ENCODE data around the gene ADAMTS18.

ADAMTS18 gene

DNA sequence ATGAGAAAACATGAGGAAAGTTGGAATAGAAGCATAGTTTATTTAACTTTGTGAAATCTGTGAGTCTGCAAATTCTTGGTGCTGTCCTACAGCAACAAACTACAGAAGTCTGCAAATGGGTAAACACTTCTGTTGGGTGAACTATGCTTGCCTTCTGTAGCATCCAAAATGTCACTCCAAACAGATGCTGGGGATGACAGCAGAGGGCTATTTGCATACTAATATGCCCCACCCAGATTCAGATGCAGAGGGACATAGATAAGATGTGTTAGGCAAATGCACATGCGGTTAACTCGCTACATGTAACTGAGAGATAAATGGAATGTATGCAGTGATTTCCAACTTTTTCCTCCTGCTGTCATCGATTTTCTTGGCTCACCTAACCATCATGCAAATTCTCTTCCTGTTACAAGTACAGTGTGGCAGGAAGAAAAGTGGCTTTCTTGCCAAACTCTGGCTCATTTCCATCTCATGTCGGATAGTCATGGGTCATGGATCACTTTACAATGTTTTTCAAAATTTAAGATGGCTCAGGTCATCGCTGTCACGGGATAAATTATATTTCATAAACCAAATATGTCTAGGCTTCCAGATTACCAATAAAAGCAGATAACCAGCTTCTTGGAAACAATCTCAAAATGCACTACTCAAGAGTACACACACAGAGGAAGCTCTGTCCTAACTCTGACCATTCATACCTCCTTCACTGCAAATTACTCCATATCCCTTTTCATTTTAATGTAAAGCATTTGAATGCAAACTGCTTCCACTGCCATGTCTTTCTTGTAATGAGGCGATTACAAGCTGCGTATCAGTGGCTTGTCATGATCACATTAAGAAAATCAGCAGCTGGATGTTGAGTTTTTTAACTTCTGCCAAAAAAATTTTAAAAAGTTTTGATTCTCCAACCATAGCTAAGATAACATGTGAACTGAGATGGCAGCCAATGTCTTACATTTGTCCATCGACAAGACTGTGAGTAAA, 47.7 kb downstream of the ADAMTS18 start:
- DNase-seq = no peak

DNA sequence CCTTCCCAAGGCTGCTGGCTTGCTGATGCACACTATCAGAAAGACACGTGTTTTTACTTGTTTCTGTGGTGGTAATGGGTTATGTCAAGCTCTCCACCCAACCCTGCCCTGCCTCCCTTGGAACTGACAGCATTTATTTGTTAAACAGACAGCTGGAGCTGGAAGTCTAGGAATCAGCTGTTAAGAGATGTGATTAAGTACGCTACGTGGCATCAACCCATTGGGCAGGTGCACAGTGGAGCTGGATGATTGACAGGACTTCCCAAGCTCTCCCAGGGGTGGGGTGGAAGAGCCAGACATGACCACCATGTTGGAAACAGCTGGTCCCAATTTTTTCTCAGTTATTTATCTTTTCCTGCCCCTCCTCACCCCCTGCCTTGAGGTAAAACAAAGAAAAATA, 49.4 kb downstream of the ADAMTS18 start:
- no peak for DNase-seq

DNA sequence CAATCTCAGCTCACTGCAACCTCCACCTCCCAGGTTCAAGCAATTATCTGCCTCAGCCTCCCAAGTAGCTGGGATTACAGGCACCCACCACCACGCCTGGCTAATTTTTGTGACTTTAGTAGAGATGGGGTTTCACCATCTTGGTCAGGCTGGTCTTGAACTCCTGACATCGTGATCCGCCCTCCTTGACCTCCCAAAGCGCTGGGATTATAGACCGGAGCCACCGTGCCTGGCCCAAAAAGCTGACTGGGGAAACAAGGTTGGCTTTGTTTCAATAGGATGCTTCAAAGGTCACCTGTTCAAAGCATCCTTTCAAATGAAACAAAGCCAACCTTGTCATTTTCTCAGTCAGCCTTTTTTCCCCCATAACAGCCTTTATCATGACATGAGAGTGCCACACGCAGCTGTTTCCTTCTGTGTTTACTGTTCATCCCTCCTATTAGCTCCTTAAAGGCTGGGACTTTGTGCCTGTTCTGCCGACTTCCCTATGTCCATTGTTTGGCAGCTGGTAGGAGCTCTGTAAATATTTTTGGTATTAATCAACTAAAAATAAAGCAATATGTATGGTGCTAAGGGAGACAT, 51.1 kb downstream of the ADAMTS18 start:
- DNase-seq = no peak

DNA sequence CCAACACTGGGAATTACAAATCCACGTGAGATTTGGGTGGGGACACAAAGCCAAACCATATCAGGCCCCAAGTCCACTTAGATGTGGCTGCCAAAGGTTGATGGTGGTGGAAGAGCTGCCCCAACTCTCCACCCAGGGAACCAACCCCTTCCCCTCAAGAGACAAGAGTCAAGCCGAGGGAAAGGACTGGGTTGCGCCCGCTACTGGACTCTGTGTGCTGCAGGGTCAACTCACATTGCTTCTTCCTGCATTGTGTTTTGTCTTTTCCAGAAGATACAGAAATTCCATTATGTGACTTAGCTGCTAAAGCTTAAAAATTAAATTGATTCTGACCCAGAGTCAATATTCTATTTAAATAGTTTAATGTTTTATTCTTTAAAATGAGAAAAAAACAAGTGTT, 58.5 kb downstream of the ADAMTS18 start:
- peak; percentile 18 for DNase-seq

DNA sequence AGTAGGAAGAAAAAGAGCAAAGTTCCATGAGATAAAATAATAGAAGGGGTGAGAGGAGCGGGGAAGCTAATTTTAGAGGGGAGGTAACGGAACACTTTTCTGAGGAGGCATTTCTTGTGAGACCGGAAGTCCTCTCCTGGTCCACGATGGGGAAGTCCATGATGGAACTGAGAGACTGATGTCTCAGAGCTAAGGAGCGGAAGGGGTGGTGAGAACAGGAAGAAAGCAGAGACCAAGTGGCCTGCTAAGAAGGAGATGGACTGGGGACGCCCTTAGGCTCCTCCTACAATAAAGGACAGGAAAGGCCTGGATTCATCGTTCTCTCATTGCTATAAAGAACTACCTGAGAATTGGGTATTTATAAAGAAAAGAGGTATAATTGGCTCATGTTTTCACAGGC, 59.4 kb downstream of the ADAMTS18 start:
- DNase-seq = no peak

DNA sequence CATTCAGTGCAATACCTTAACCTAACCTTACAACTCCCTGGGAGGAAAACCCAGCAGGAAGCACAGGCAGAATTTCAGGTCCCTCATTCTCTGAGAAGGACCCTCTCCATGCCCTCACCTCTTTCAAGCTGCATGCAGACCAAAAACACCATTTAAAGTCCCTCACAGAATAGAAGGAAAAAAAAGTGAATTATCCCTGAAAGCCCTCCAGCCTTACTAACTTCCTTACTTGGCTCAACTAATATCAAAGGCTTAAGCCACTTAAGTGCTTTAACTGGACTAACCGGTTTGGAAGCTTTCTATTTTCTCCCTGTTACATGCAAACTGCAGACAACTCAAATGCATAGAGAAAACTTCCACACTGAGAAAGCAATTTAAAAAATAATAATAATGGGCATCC, 60.5 kb downstream of the ADAMTS18 start:
- DNase-seq = no peak

DNA sequence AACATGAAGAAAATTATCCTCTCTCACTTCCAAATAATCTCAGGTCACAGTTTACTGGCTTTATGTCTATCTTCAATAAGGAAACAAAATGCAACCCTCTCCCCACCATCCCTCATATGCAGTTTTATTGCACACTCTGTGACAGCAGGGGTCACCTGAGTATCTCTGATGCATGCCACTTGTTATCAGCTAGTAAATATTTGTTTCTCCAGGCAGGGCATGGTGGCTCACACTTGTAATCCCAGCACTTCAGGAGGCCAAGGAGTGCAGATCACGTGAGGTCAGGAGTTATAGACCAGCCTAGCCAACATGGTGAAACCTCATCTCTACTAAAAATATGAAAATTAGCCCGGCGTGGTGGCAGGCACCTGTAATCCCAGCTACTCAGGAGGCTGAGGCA, 61.1 kb downstream of the ADAMTS18 start:
- no peak for DNase-seq

DNA sequence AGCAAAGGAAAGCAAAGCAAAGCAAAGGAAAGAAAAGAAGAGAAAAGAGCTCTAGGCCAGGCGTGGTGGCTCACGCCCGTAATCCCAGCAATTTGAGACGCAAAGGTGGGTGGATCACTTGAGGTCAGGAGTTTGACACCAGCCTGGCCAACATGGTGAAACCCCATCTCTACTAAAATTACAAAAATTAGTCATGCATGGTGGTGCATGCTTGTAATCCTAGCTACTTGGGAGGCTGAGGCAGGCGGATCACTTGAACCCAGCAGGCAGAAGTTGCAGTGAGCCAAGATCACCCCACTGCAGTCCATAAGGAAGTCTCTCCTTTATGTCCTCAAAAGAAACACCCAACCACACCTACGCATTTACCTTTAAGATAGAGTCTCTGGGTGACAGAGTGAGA, 70.1 kb downstream of the ADAMTS18 start:
- DNase-seq = no peak

DNA sequence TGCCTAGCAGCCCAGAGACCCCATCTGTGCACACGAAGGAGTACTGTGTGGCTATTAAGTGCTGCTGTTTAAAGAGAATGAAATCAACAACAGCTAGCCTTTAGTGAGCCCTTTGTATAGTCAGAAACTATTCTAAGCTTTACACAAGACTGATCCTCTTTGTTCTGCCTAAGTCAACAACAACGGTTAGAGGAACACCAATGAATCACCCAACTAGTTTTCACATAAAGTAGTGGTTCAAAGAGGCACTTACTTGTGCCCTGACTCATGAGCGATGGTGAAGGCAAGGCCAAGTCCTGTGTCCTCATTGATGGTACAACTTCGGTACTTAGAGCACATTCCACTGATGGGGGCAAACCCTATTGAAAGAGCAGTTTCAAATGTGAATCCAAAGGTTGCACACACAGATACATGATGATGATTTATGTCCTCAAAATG, 75.8 kb downstream of the ADAMTS18 start:
- peak; percentile 9 for DNase-seq

DNA sequence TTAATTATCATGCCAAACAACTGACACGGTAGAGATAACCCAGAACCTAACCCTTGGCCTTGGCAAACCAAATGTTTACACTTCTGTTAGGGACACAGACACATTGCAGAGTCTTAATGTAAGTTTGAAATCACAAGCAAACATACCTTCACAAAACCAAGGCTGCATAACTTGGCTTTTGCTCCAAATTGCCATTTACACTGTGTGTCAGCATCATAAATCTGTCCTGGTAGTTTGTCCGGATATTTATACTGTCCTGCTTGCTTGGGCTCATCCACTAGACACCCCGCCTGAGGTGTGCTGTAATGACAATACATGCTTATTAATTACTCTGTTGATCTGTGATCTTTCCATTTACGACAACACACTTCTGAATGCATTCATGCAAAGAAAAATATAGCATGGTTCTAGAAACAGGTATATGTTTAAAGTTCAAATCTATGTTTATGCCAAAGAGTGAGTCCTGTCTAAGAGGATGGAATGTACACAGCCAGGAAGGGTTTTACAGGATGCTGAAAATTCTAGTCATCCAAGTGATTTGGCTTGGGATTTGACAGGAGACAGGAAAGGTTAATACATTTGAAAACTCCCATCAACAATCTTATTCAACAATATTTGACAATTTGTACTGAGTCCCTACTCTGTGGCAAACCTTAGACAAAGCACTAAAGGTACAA, 81.1 kb downstream of the ADAMTS18 start:
- DNase-seq = no peak

DNA sequence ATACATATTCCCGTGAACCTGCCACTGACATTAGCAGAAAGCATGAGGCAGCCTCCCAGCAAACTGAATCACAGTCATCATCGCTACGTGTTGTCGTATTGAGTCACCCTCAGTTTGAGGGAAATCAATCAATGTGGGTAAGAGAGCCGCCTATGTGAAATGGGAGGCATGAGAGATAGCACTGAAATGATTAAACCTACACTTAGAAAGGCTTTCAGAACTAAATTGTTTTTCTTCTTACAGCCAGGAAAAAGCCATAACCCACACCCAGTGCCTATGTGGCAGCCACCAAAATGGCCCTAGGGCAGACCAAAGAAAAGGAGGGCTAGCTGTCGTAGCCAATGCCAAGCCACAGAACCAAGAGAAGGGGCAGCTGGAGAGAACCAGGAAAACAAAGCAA, 90.5 kb downstream of the ADAMTS18 start:
- no peak for DNase-seq

DNA sequence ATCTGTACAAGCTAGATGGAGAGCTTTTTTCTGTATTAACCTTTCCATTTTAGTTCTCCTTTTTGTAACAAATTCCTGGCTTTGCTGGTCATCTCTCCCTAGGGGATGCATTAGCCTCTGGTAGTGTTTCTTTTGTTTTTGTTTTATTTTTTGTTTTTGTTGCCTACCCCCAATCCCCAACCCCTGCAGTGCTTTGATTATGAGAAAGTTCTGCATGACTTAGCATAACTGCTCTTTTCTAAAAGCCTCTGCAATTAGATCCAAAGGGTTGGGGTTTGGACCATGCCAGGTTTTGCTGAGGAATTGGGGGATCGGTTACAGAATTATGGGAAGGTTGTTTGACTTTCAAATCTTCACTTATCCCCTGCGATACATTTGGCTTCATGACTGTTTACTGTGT, 98.2 kb downstream of the ADAMTS18 start:
- no peak for DNase-seq

DNA sequence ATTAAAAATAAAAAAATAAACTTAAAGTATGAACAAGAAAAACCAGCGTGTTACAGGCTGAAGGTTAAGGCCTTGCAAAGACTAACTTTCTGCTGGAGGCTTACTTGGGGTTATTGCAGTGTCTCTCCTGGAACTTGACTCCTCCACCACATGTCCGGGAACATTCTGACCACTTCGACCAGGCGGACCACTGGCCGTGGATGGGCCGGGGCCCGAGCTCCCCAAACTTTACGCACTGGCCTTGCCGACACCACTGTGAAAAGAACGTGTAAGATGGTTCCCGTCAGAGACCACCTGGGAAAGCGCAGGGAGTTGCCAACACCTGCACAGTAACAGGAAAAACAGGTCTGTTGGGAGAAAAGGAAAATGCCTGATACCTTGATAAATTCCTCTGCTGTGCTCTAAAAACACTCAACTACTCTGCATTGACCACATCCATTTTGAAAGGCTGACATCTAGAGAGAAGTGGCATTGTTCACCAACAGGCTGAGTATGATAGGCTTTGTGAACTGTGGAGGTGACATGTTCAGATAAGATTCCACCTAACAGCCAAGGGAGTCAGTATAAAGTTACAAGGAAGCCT, 99.1 kb downstream of the ADAMTS18 start:
- DNase-seq = no peak

DNA sequence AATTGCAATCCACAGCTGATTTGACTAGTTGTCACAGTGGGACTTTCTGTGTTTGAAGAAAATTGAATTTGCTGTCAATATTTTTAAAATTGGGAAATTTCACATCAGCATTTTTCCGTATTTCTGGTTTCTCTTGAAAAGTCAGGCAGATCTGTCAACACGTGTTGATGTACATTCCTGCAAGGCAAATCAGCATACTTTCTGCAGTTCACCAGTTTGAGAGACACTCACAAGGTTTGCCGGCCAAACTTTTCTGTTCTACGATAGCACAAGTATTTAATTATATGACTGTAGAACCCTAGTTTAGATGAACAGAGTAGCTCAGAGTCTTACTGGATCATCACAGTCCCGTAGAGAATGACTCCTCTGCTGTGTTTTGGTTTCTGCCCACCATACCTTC, 102.0 kb downstream of the ADAMTS18 start:
- DNase-seq = no peak

DNA sequence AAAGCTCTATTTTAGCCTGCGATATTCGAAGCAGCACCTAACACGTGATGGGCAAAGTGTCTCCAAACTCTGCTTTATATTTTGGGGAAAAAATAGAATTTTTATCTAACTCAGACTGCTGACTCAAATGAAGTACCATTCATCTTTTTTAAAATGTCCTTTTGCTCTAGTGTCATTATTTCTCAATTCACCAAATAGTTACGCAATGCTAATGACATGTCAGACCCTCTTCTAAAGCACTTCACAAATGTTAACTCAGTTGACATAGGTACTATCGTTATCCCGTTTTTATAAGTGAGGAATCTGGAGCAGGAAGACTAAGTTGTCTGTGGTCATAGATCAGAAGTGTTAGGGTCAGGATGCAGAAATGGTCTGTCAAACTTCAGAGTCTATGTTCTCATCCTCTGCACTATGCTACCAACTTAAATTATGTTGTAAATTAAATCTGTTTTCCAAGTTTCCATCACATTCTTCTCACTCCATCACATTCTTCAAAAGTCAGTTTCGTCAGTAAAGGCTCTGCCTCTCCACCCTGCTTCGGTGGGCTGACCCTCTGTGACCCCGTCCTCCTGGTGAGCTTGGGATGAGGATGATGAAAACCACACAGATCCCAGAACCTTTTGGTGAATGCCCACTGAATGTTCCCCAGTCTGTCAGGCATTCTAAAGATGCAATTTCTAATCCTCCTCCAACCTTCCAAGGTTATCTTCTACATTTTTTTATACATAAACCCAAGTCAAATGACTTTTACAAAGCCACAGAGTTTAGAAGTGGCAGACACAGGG, 102.8 kb downstream of the ADAMTS18 start:
- DNase-seq = no peak

DNA sequence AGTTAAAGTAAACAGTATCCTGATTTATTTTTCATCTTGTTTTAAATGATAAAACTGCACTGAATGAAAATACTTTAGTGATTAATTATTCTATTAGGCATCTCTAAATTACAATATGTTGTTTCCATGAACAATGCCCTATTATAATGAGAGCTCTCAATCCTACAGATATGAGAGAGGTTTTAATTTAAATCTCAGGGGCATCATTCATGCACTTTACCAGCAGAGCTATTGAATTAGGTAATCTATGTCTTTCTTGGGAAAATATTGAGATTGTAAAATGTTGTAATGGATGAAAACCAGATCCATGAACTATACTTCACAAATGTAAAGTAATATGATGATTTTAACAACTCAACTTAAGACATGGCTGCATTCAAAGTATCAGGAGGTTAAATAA, 103.8 kb downstream of the ADAMTS18 start:
- DNase-seq = no peak

DNA sequence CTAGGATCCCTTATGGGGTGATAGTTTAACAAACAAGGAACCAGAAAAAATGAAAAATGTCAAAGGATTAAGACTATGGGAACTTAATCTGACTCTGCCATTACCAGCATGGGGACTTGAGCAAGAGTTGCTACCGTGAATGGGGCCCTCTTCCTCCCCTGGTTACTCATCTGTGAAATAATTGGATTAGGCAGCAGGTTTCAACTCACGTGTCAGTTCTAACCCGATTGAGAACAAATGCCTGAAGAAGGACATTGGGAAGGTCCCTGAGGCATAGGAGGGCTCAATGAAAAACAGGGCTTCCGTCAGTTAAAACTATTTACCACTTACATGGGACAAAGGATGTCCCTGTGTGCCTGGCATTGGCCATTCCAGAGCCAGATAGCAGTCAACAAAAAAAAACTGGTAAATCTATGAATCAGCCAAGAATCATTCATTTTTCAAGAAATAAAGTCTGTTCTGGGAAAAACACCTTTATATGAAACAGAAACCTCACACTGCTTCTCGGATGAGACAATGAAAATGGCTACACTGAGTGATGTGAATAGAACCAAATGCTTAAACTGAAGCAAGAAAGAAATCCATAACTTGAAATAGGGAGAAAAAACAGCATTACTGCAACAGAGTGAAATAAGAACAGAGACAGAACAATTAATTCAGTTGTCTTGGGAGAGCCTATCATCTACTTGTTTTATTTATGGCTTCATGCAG, 104.3 kb downstream of the ADAMTS18 start:
- no peak for DNase-seq

DNA sequence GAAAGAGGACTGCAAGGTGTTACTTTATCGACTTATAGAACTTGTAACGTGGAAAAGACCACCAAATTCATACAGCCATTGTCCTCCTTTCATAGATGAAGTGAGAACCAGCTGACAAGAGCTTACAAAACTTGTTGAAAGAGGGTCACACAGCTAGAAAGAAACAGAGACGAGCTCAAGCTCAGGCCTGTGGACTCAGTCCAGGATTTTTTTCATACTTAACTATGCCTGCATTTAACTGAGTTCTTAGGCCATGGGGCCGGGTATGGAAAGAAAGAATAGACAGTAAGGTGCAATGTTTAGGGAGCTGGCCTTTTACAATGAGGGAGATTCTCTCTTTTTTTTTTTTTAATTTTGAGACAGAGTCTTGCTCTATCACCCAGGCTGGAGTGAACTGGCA, 106.1 kb downstream of the ADAMTS18 start:
- no peak for DNase-seq

DNA sequence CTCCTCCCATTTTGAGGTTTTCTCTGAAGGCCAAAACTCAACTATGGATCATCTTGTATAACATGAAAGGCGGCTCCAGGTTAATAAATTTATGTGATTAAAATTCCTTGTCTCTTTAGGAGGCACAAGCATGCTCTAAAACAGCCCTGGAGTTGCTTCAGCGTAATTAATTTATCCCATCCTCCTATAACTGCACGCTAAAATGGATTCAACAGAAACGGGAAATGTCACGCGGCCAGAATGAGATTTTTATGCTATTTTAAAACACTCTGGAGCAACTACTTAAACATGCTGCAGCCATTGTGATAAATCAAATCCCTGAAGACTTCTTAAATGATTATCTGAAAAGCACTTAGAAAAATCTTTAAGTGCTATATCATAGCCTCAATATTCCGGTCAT, 106.6 kb downstream of the ADAMTS18 start:
- no peak for DNase-seq

DNA sequence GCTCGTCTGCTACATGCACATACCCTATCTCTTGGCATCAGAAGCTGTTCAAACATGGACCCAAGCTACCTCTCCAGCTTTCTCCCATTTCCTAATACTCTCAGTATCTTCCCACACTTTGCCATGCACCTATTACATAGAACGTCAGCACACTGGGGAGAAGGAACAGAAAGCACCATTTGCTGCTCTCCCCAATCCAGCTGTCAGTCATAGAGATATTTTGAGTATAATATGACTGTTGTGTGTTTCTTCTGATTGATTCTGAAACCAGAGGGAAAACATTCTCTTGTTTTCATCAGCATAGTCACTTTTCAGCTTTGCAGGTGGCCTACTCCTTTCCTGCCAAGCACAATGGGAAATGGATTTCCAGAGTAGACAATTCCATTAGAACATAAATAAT, 107.1 kb downstream of the ADAMTS18 start:
- DNase-seq = no peak

DNA sequence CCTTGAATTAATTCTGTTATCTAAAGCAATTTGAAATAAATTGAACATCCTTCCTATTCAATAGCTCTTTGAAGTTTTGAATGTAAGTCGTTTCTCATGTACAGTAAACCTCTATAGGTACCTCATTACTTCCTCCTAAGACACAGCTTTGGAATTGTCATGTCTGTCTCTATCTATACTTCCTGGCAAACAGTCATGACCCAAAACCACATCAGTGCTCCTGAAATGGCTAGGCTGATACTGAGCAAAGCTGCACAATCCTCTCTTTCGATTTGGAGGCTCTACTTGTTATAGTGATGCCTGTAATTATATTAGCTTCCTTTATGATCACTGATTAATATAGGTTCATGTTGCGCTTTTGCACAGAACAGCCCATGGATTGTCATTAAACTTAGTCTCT, 110.1 kb downstream of the ADAMTS18 start:
- no peak for DNase-seq

DNA sequence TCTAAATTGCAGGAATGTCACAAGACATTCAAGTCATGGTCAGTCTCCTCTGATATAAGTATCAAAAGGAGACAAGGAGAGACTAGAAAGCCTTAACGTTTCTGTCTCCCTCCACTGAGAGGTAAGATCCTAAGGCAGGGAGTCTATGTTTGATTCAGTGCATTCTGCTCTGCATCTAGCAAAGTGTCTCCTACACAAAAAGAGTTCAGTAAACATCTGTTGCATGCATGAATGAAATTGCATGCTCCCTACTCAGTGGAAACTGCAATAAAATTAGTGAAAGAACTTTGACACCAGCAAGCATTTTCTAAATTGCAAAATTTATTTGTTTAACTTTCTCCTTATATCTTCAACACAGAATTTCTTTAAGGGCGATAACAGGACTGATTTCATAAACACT, 111.1 kb downstream of the ADAMTS18 start:
- no peak for DNase-seq

Data from EL (cell line).